Hematopoietic multipotent progenitor cell (in vitro differentiated cells): ENCODE measurements around the gene MT1B. TPM values are rescaled to one million over a fixed set of nuclear protein-coding genes. Genes with fewer than 3 reads are reported as not detected.

Experiments used
- DNase-seq, 3 donors: peaks; one replicate each; pipeline ENCODE4 v3.0.0-alpha.2; 2011 to 2015; ENCODE audit warnings: low read depth in 2 of 3, low spot score in 2 of 3
- total RNA-seq: library from RNA; depleted of rRNA; stranded (reverse); fragments of >200 nt; gene quantifications from one replicate; pipeline ENCODE4 v1.2.3, GENCODE V29; 2012

MT1B gene
- total RNA-seq, 1 donor: not detected

DNA sequence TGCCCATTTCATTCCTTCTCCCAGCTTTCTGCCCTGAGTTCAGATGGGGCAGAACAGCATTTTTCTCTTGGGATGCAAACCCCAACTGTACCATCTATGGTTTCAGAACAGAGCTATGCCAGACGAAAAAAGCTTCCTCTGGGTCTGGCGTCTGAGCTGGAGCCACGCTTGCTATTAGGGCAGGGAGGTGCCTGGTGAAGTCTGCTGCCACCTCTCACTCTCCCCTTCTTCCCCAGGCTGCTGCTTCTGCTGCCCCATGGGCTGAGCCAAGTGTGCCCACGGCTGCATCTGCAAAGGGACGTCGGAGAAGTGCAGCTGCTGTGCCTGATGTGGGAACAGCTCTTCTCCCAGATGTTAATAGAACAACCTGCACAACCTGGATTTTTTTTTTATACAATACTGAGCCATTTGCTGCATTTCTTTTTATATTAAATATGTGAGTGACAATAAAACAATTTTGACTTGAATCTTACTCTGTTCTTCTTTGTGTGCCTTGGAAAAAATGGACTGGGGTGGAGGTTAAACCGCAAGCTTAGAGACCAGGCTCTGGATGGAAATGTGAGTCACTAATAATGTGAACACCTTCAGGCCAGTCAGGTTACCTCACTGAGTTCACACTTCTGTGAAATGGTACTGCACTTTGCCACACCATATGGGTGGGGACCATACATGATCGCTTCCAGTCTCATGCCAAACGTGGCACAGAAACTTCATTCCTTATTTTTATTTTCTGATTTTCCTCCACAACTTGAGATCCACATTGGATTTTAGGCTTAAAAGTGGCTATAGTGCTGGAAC lies 14.9 kb upstream of the MT1B start:
- no peak for DNase-seq

DNA sequence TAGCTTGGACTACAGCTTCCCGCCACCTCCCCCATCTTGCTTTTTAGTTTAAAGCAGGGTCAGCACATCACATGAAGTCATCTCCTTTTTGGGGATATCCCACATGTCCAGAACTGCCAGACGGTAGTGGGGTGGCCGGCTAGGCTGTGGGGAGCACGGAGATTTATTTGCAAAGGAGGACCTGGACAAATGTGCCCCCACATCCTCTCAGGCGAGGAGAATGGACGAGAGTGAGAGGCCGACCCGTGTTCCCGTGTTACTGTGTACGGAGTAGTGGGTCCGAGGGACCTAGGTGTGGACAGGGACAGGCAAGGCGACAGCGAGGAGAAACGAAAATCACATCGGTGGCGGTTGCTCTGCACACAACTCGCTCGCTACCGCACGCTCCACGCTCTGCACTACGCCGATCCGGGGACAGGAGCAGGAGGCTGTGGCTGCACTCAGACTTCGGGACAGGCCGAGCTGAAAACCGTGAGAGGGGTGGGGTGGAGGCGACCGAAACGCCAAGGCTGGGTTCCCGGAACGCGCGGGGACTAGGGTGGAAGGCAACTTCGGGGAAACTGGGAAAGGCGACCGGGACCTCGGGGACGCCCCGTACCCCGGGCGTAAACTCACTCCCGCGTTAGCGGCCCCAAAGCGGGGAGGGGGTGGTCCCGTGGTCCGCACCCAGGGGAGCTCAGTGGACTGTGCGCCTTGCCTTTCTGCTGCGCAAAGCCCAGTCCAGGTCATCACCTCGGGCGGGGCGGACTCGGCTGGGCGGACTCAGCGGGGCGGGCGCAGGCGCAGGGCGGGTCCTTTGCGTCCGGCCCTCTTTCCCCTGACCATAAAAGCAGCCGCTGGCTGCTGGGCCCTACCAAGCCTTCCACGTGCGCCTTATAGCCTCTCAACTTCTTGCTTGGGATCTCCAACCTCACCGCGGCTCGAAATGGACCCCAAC lies 13.6 kb upstream of the MT1B start, which contains the start of gene MT1A:
MT1A (plus strand) TSS at position 853 of the 937 bp plus-strand sequence; CDS start at position 926, 73 bp downstream.
- DNase-seq: no peak

DNA sequence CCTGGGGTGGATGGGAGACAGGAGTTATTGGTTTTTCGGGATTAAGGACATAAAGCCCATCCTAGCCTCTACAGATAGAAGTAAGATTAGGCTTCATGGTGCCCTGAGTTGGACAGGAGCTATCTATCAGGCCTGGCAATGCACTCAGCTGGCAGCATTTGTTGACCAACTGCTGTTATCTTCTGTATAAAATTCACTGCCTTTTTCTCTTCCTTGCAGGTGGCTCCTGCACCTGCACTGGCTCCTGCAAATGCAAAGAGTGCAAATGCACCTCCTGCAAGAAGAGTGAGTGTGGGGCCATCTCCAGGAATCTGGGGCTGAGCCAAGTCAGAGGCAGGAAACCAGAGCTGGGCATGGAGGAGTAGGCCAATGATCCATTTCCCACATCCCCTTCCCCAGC lies 12.6 kb upstream of the MT1B start:
- DNase-seq: no peak

DNA sequence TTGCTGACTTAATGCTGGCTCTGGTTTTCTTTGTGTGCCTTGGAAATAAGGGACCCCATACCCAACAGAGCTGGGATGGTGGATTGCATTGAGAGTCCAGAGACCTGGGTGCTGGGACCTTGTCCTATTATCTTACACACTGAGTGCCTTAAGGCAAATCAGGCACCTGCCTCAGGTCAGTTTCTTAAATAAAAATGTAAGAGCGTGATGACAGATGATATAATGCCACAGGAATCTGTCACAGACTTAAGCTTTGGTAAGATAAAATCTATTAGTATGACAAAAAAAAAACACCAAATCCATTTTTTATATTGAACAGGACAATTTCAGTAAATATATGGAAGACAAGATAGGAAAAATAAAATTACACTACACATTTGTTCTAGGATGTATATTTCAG lies 11.6 kb upstream of the MT1B start:
- DNase-seq: no peak

DNA sequence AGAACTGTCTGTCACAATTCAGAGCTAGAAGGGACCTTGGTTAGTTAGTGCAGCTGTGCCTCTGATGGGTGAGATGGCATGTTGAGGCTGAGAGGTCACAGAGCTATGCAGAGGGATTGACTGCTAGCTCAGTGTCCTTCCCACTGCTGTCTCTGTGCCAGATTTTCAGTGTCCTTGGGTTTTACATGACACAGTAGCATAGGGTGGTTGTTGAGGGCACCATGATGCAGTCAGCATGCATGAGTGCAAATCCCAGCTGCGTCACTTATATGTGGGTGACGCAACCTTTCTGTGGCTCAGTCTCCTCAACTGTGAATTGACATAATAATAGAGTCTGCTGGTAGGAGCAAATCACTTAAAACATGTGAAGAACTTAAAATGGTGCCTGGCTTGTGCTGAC lies 10.5 kb upstream of the MT1B start:
- no peak for DNase-seq

DNA sequence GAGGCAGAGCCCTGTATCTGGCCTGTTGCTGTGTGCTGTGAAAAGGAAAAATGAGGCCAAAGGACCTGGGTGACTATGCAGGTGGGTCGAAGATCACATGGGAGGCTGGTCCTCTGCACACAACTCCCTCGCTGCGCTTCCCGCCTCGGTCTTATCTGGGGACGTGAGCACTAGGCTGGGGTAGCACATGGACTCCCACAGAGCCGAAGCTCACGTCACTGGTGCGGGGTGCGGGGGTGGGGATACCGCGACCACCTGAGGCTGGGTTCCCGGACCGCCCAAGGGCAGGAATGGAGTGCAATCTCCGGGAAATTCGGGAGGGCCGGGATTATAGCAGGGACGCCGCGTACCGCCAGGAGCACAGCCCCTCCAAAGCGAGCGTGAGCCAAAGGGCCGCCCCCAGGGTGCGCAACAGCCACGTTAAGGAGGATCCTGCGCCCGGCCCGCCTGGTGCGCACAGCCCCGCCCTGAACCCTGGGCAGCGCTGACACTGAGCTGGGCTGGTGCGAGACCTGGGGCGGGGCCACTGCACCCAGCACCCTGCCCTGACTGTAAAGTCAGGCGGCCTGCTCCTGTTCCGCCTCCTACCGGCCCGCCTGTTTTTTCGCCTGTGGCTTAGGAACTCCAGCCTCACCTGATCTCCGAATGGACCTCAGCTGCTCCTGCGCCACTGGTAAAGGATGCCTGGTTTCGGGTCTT lies 8.5 kb upstream of the MT1B start:
- no peak for DNase-seq

DNA sequence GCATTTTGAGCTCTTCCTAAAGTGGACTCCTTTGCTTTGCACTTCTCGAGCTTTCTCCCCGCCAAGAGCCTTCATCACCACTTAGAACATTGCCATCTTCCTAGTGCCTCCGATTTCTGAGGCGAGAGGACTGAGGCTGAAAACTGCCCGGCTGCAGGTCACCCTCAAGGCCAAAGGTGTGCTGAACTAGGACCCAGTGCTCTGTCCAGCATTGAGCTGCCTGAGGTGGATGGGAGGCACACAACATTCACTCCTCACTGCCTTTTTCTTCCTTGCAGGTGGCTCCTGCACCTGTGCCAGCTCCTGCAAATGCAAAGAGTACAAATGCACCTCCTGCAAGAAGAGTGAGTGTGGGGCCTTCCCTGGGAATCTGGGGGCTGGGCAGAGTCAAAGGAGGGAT lies 7.9 kb upstream of the MT1B start:
- DNase-seq: no peak

DNA sequence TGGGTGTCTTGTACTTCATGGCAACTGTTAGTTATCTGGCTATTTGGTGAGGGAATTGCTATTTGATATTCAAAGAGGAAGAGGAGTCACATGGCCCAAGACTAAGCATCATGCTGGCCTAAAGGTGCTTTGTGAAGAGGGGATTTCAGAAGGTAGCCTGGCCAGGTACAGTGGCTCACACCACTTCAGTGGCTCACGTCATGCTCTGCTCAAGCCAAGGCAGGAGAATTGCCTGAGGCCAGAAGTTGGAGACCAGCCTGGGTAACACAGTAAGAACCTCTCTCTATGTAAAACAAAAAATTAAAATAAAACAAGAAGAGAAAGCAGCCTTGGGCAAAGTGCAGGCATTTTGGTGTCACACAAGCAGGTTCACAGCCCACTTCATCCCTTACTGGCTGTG lies 6.4 kb upstream of the MT1B start:
- no peak for DNase-seq

DNA sequence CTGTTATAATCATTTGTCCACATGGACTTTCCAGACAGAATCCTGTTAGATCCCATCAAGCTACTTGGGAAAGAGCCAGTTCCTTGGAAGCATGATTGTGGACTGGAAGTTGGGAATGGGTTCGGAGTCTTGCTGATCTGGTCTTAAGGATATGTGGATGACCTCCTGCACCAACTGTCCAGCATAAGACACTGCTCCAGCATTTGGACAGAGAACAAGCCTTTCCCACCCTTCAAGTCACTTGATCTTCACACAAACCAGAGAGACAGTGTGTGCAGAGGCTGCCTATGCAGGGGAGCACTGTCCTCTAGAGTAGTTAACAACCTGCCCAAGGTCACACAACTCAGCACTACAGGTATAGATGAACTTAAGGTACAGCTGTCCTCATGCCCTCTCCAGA lies 5.8 kb upstream of the MT1B start:
- no peak for DNase-seq

DNA sequence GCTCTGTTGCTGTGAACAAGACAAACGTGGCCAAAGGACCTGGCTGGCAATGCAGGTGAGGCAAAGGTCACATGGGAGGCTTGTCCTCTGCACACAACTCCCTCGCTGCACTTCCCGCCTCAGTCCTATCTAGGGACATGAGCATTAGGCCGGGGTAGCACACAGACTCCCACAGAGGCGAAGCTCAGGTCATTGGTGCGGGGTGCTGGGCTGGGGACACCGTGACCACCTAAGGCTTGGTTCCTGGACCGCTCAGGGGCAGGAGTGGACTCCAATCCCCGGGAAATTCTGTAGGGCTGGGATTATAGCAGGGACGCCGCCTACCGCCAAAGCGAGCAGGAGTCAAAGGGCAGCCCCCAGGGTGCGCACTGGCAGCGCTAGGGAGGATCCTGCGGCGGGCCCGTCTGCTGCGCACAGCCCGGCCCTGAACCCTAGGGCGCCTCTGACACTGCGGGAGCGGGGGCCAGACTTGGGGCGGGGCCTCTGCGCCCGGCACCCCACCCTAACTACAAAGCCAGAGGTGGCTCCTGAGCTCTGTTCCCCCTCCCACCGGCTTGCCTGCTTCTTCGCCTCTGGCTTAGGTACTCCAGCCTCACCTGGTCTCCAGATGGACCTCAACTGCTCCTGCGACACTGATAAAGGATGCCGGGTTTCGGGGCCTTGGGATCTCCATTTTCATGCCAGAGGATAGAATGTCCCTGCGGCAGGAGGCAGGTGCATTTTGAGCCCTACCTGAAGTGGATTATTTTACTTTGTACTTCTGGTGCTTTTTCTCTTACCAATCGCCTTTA lies 3.9 kb upstream of the MT1B start:
- DNase-seq: no peak

DNA sequence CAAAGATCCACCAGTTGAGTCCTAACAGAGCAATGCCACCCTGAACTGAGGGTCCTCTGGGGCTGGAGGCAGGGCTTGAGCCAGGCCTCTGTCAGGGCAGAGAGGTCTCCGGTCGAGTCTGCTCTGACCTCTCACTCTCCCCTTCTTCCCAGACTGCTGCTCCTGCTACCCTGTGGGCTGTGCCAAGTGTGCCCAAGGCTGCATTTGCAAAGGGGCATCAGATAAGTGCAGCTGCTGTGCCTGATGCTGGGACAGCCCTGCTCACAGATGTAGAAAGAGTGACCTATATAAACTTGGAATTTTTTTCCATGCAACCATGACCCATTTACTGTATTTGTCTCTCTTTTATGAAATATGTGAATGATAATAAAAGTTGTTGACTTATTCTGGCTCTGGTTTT lies 2.4 kb upstream of the MT1B start:
- DNase-seq: no peak

DNA sequence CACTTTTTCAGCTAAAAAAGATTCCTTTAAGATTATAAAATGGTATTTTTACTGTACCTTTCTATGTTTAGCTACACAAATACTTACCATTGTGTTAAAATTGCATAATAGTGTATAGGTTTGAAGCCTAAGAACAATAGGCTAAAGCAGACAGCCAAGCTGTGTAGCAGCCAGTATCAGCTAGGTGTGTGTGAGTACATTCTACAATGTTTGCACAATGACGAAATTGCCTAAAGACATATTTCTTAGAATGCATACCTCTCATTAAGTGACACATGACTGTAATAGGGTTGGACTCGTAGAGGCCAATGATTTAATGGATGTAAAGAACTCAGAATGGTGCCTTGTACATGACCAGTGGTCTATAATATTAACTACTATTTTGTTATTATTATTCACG lies 1.9 kb upstream of the MT1B start:
- DNase-seq: no peak

DNA sequence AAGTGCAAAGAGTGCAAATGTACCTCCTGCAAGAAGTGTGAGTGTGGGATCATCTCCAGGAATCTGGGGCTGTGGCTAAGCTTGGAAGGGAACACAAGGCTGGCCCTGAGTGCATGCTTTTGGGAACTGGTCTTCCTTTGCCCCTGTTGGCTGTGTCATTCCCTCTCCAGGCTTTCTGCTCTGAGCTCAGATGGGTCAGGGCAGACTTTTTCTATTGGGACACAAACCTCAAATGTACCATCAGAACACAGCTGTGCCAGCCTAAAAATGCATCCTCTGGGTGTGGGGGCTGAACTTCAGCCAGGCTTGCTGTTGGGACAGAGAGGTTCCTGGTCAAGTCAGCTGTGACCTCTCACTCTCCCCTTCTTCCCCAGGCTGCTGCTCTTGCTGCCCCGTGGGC lies 914 bp downstream of the MT1B start:
- DNase-seq: no peak

DNA sequence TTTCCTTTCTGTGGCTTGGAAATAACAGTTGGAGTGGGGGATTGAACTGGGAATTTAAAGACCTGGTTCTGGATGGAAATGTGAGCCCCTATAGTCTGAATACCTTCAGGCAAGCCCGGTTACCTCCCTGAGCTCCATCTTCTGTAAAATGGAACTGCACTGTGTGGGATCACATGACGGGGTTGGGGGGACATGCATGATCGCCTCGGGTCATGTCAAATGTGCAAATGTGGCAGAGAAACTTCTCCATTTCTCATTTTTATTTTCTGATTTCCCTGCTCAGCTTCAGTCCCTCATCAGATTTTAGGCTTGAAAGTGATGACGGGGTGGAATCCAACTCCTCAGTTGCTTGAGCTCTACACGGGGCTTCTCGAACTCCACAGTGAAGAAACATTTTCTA lies 1.5 kb downstream of the MT1B start:
- no peak for DNase-seq

DNA sequence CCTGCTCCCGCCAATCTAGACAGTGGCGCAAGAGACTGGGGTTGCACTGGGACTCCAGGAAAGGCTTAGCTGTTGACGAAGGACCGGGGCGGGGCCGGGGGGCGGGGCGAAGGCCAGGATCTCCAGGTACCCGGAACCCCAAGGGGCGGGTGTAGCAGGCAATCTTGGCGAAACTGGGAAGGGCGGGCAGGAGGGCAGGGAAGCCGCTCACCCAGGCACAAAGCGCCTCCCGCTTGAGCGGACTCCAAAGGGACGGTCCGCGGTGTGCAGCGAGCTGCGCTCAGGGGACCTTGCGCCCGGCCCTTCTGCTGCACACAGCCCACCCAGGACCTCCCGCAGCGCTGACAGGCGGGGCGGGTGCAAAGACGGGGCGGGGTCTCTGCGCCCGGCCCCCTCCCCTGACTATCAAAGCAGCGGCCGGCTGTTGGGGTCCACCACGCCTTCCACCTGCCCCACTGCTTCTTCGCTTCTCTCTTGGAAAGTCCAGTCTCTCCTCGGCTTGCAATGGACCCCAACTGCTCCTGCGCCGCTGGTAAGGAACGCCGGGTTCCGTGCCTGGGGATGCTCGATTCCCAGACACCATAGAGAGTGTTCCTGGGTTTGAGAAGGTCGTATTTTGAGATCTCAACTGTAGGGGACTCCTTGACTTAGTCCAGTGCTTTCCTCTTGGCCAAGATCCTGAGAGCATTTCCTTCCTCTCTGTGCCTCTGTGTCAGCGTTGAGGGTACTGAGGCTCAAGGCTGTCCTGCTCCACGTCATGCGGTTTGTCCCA lies 6.1 kb downstream of the MT1B start, which contains the start of gene MT1F:
MT1F (plus strand) TSS at position 405 of the 772 bp plus-strand sequence; CDS start at position 505, 100 bp downstream.
- DNase-seq: peak in 2 of 3 donors; percentile 22 to 63

DNA sequence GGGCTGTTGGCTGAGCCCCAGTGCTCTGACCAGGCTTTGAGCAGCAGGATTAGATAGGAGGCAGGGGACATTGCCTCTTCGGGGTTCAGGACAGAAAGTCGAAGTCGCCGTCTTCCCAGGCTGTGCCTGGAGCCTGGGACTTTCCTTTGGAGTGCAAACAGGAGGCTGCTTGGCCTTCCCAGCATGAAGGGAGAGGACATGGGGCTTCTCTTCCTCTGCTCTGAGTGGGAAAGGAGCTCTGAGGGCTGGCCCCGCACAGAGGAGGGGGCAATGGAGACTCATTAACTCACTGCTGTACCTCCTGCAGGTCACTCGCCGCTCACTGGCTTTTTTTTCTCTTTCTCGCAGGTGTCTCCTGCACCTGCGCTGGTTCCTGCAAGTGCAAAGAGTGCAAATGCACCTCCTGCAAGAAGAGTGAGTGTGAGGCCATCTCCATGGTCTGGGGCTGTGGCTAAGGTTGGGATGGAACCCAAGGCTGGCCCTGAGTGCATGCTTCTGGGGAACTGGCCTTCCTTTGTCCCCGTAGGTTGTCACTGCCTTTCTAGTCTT lies 6.7 kb downstream of the MT1B start:
- no peak for DNase-seq

DNA sequence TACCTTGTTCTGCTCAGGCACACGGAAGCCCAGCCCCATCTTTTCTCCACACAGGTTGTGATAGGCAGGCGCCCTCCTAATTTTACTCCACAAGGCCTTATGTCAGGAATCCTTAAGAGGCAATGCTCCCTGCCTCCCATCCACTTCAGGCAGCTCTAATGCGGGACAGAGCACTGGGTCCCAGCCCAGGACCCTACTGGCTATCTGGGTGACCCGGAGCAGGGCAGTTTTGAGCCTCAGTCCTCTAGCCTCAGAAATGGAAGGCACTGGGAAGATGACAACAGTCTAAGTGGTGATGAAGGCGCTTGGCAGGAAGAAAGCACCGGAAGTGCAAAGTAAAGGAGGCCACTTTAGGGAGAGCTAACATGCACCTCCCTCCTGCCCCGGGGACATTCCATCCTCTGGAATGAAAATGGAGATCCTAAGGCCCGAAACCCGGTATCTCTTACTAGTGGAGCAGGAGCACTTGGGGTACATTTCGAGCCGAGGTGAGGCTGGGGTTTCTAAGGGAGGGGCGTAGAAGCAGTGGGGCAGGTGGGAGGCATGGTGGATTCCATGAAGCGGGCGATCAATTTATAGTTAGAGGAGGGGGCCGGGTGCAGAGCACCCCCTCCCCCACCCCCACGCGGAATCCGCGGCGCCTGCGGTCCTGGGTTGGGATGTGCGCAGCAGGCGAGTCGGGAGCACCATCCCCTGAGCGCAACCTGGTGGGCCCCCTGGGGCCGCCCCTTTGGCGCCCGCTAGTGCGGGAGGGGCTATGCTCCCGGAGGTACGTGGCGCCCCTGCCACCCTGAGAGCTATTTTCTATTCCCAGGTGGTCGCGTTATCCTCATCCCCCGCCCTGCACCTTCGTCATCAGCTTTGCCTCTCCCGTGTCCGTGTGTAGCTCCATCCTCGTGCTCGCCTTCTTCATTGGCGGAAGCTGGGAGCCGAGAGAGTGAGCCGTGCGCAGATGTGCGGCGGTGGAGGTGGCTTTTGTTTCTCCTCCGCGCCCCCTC lies 11.0 kb downstream of the MT1B start:
- DNase-seq: no peak

DNA sequence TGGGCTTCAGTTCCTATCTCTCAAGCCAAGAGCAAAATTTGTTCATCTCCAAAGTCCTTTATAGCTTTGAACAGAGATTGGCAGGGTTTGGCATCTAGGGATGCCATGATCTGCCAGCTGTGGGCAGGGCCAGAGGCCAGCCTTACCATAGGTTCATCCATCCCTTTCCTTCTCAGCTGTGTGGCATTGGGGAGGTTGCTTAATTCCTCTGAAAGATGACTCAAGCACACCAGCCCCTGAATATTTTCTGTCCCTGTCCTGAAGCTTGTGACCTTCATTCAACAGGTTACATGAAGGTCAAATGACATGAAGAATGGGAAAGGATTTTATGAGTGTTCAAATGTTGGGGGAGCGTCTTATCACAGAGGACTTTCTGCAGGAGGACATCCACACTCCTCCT lies 12.8 kb downstream of the MT1B start:
- DNase-seq: no peak
